KBM-7 (cell line): ENCODE data around the gene ZC2HC1C.
A peak's percentile ranks its signal among the peaks of the same experiment; 100 is the strongest.

Experiments used
- DNase-seq: peaks from one replicate; pipeline ENCODE4 v3.0.0-alpha.2; 2015
- in situ Hi-C: fragments of 300-500 bp; cut with MboI; formaldehyde crosslinking; loops from 2 replicates; pipeline ENCODE4 v1.14.3; 2020; ENCODE audit warnings: low sequenced_read_pairs, low pct_unique_long_range_greater_than_20kb, mixed read lengths

ZC2HC1C gene, protein sequence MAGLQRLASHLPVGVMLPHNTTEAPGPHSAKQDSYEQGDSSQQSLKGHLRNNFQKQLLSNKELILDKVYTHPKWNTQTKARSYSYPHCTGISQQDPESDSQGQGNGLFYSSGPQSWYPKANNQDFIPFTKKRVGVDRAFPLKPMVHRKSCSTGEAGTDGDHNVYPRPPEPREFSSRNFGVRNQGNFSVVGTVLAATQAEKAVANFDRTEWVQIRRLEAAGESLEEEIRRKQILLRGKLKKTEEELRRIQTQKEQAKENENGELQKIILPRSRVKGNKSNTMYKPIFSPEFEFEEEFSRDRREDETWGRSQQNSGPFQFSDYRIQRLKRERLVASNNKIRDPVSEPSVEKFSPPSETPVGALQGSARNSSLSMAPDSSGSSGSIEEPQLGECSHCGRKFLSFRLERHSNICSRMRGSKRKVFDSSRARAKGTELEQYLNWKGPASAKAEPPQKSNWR

DNA sequence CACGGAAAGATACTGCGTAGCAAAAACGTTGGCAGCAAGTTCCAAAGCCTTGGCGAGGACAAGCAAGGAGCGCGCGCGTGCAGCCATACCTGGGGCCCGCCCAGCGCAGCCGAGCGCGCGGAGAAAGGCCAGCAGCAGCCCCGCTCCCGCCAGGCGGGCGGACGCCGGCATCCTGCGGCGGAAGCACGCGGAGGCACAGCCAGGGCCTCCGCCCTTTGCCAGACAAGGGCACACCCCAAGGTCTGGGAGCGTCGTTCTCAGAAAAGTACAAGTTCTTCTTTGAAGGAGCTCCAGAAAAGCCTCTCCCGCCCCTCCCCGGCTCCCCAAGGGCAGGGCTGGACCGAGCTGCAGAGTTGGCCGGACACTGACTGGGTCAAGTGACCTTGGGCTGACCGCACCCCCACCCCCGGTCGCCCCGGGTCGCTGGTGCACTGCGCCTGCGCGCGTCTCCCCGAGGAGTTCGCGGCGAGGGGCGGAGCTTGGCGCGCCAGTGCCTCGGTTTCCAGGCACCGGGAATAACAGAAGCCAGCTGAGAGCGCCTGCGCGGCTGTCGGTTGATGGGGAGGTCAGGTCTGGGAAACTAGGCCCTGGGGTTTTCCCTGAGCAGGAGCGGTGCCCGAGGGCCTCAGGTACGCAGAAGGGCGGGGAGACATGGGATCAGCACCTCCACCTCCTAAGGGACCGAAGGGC, at the start of gene ZC2HC1C:
Gene ZC2HC1C, plus strand, starts transcription at position 521 of the 690 bp plus-strand sequence. CDS start 933 bp downstream, outside the sequence.
- no peak for DNase-seq
- in situ Hi-C loops = no loop called here

DNA sequence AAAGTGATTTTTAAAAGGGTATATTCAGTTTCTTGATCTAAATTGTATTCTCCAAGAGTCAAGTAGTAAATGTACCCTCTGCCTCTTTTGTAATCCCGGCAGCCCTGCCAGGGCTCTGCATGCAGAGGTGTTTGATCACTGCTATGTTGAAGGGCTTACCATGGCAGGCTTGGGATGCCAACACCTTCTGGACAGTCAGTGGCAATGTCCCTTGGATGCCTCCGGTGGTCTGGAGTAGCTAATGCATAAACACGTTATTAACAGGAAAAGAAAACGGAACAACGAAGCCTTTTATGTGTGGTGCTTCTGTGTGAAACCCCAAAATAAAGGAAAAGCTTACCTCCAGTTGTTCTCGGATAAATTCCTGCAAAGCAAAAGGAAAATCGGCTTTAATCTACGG, 46.8 kb upstream of the ZC2HC1C start:
- DNase-seq = no peak
- in situ Hi-C loops = no loop called here

DNA sequence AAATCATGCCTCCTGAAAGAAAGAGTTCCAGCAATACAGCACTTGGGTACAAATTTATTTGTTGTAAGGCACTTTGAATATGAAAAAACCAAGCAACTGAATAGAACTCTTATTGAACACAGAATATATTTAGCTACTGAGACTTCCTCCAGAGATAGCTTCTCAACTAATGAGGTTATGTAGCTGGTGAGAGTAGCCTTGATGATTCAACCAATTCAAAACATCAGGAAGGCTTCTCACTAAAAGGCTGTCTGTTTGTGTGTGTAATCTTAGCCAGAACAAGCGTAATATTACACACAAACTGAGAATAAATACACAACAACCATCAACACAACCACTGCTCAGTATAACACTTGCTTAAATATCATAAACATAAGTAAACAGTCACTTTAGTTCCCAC, 46.3 kb upstream of the ZC2HC1C start:
- no peak for DNase-seq
- in situ Hi-C loops = no loop called here

DNA sequence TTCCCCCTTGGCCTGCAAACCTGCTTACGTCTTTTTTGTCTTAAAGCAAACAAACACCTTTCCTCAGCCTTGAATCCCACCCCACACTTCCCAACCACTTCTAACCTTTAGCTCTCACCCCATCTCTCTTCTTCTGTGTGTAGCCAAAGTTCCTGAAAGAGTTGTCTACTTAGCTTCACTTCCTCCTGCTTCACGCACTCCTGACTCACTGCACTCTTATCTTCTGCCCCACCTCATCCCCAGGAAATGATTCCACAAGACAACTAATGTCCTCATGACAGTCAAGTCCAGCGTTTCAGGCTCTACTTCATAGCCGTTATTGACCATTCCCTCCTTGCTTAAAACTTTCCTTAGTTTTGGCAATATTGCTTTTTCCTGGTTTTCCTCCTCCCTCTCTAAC, 44.4 kb upstream of the ZC2HC1C start:
- in situ Hi-C loops = no loop called here
- peak; percentile 23 for DNase-seq

DNA sequence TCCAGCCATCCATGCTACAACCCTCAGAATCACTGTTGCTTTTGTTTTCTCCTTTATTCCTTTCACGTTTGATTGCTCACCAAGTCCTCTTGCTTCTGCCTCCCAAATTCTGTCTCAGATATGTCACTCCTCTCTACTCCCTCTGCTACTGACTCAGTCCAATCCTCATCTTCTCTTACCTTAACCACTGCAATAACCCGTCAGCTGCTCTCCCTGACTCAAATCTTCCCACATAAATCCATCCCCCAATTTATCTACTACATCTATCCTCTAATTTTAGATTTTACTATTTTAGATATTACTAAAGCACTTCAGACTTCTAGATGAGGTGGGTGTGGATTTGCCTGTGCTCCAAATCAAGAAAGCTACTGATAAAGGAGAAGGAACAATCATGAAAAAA, 43.6 kb upstream of the ZC2HC1C start:
- no peak for DNase-seq
- in situ Hi-C loops = no loop called here

DNA sequence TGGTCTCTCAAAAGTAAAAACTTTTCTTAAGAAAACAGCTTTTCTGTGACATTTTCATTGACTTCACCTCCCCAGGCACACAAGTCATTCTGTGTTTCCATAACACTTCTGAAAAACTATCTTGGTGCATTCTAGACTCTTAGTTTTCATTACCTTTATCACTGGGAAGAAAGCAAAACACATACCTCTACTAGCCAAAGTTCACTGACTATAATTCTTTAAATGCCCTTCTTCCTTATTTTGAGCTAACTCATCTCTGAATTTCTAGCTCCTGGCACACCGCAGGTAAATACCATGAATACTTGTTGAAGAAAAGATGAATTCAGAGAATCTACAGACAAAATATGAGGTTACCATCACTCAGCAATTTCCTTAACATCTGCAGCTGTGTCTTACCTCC, 39.3 kb upstream of the ZC2HC1C start:
- in situ Hi-C loops = no loop called here
- DNase-seq = no peak

DNA sequence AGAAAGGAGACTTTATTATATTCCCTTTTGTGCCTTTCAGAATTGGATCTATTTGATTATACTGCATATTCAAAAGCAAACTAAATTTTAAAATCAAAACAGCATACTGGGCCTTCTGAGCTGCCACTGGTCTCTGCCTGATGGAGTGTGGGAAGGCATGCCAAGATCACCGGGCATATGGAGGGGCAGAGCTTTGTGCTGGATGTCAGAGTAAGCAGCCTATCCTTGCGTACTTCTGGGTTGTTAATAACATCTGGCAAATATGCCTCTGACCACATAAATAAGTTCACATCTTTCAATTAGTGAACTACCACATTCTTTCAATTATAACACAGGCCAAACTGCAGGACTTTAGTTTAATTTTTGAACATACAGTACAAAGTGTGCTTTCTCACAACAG, 36.5 kb upstream of the ZC2HC1C start:
- DNase-seq = no peak
- in situ Hi-C loops = no loop called here

DNA sequence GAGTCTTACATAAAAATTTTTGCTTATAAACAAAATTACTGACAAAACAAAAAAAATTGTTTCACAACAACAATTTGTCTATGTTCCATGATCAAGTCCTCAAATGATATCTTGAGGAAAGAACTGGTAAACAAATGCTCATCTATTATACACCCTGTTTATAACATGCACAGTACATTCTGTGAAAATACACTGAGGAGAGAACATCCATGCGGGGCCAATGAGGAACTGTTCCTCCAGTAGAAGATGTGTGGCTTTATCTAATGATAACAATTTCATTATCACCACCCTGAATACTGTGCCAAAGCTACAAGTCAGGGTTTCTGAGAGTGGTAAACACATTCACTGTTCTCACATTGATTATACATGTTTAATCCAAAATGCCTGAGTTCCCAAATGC, 28.9 kb upstream of the ZC2HC1C start:
- no peak for DNase-seq
- in situ Hi-C loops = no loop called here

DNA sequence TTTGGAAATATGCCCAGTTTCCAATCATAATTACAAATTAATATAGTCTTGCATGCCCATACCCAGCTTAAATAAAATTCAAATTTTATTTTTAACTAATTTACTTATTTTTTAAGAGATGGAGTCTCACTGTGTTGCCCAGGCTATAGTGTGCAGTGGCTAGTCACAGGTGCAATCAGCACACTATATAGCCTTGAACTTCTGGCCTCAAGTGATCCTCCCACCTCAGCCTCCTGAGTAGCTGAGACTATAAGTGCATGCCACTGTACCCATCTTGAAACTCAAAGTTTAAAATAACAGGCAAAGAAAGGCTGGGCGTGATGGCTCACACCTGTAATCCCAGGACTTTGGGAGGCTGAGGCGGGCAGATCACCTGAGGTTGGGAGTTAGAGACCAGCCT, 28.5 kb upstream of the ZC2HC1C start:
- in situ Hi-C loops = no loop called here
- no peak for DNase-seq

DNA sequence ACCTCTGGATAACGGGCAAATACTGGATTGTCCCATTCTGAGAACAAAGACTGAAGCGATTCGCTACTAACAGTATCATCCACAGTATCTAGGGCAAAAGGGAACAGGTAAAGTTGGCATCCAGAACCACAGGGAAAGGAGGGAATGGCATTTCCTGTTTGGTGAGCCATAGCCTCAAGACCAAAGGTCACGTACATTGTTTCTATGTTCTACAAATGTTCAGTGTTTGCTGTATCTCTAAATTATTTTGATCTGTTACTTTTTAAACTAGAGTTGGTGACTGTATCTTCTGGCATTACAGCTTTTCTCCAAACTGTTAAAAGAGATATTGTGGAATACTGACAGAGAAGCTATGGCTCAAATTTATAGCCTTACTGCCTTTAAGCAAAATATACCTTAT, 27.8 kb upstream of the ZC2HC1C start:
- DNase-seq = no peak

DNA sequence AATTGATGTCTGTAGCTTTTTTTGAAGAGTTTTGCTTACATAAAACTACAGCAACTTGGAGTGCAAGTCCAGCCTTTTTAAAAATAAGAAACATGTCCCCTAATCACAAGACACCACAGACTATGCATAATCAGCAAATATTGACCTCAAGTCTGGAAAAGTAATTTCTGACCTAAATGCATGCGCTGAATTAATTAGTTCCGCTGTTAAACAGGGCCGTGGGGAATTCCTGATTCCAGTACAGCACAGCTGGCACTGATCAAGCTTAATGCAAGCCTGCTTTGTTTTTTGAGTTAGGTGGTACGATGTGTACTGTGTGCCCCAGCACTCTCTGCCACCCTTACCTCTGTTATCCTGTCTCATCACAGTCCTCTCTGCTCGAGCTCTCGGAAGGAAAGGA, 27.4 kb upstream of the ZC2HC1C start:
- in situ Hi-C loops = no loop called here
- DNase-seq = no peak

More for the DNA sequence above, 27.8 kb upstream of the ZC2HC1C start:
- in situ Hi-C loops = no loop called here

DNA sequence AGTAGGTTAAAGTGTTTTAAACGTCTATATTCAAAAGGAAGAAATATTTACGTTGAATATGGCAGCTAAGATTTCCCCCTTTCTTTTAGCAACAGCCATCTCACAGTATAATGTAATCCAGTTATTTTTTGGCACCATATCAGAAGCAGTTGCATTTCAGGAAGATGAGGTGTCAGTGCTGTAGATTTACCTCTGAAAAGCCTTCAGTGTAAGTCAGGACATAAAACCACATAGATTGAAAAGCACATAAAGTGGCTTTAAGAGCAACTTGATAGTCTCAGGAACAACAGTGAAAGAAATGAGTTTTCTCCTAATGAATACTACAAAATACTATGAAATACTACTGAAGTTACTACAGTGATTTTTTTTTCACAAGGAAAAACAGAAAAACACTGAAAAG, 25.1 kb upstream of the ZC2HC1C start:
- DNase-seq = no peak
- in situ Hi-C loops = no loop called here

DNA sequence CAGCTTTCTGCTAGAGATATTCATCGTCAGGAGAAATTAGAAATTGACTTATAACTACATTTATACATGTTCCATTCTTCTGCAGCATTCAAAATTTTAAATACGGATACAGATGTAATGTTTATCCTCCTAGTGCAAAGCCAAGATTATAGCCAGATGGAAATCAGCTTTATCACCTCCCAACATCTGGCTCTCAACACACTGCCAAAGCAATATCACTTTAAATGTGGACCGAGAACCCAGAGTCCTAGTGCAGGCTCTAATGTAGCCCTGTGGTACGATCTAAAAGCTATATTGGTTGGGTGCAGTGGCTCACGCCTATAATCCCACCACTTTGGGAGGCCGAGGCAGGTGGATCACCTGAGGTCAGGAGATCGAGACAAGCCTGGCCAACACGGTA, 24.7 kb upstream of the ZC2HC1C start:
- no peak for DNase-seq
- in situ Hi-C loops = no loop called here

DNA sequence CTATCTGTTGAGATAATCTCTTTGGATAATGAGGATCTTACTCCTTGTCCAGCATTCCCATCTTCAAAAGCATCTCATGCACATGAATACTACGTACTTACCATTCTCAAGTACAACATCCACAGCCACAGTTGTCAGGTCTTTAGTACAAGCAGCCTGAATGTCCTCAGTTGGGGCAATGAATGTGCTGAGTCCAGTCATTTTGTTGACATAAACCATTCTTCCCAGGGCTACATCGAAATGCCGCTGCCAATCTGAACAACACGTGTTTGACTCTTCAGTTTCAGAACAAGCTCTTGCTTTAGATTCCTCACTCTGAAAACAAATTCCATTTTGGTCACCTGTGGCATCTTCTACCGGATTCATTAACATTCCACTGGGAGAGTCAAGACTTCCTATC, 23.2 kb upstream of the ZC2HC1C start:
- no peak for DNase-seq
- in situ Hi-C loops = no loop called here

DNA sequence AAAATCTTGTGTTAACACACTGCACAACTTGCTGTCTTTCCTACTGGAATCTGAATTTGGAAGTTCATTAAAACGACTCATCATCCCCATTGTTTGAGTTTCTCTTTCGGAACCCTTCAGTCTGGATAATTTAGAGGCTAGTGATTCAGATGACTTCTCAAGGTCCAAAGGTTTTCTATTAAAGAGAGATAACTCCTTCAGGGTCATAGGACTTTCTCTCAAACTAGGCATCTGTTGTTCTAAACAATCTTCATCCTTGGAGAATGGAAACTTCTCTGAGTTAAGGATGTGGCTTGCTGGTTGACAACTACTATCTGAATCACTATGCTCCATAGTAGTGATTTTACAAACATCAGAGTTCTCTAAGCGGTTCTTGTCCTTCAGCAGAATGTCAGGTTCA, 22.5 kb upstream of the ZC2HC1C start:
- in situ Hi-C loops = no loop called here
- no peak for DNase-seq

DNA sequence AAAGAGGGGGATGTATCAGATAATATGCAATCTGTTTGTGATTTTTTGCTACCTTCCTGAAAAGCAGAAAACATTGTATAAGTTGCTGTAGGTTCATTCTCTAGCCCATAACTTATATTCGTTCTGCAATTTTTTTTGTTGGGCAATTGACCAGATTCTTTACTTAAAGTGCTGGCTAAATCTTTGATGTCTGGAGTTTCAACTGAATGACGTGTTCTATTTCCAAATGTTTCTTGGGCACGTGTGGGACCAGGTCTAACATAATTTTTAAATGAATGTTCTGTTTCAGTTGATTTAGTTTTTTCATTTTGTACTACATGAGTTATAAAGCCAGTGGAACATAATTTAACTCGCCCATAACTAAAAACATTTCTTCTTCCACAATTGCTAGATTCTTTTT, 21.9 kb upstream of the ZC2HC1C start:
- no peak for DNase-seq
- in situ Hi-C loops = no loop called here

DNA sequence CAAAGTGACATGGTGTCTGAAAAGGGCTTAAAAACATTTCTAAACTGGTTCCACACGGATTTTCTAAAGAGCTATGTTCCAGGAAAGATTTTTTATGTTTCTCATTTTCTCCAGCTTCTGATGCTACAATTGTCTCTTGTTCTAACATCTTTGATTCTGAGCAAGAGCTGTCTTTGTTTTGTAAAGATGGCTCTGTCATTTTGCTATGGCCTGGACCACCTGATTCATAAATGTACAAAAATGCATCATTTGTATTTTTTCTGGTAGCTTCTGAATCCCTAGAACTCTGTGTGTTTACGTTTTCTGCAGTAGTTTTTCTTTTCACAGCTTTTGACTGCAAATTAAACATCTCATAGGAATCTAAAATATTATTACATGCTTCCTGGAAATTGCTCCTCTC, 21.3 kb upstream of the ZC2HC1C start:
- in situ Hi-C loops = no loop called here
- DNase-seq = no peak

DNA sequence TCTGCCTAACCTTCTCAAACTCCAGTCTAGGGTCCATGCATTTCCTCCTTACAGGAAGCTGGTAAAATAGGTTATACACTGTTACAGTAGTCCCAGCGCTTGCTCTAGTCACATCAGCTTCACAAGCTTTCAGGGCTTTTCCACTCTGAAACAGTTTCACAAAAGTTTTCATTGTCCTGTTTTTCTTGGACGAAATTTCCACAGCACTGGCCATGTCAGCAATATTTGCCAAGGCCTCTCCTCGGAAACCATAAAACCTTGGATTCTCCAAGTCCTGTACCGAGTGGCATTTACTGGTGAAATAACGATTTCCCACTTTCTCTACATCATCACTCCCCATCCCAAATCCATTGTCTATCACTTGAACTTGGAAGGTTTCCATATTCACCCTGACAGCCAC, 20.3 kb upstream of the ZC2HC1C start:
- in situ Hi-C loops = no loop called here
- DNase-seq = no peak

DNA sequence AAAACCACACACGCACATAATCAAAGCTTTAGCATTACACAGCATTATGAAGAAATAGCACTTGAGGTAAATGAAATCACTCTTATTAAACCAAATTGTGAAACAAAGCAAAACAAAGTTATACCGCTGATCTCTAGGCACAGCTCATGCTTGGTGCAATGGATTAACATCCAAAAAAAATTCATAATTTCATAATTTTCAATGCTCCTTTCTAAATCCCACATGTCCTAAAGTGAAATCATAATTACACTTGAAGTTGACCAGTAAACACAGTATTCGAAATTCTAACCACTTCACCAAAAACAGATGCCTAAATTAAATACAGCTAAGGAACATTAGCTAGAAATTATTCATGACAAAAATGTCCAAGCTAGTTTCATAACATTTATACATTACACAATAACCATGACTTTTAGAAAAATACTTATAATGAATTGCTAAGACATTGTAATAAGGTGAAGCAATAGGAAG, 19.7 kb upstream of the ZC2HC1C start:
- in situ Hi-C loops = no loop called here
- no peak for DNase-seq

DNA sequence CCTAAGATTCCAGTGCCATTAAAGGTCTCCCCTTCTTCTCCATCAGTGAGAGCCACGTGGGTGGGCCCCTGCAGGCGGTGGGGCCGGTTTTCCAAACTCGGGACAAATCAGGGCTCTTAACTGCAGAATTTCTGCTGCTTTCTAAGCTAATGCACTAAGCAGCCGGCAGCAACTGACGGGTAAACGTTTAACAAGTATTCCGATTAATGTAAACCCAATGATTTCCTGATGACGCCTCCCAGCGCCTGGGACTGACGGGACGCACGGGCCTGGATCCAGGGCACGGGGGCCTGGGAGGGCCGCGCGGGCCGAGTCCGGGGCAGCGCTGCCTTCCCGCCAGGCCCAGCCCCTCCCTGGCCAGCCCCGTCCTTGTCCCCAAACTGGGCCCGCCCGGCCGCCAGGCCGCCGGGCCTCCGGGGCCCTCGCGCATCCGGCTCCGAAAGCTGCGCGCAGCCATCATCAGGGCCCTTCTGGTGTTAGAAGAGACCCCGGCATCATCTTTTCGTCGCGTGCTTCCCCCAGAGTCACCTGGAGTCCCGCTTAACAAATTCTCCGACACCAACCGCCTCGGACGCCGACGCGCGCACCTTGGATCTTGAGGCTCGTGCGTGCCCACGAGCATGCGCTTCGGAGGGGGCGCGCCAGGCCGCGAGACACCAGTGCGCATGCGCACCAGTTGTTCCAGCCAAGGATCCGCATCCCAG, 18.4 kb upstream of the ZC2HC1C start, which contains the start of gene MLH3:
Gene MLH3, minus strand, starts transcription at position 616 of the 704 bp plus-strand sequence. CDS start 1,812 bp downstream, outside the sequence.
- in situ Hi-C loops = no loop called here
- no peak for DNase-seq
